ENCODE measurements around the gene GLG1.
"Not testable (repeated sequence)": the region's sequence is repeated elsewhere in the genome, so short reads cannot be mapped to it uniquely, and the experiment has no call there.

GLG1 gene

DNA sequence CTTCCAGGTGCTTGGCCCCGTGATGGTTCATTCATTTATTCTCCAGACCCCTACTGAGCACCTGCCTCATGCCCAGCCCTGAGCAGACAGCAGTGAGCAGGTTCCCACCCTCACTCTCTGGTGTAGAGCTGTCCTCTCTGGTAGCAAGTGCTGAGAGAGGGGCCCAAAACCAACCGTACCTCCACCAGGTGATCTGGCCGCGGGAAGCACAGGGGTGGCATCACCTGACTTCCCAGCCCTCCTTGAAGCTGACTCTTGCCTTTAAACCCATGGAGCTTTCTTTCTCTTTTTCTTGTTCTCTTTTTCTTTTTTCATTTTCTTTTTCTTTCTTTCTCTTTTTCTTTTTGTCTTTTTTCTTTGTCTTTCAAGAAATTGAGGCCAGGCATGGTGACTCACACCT, 206.7 kb downstream of the GLG1 start:
- DNase-seq = not testable (repeated sequence)

DNA sequence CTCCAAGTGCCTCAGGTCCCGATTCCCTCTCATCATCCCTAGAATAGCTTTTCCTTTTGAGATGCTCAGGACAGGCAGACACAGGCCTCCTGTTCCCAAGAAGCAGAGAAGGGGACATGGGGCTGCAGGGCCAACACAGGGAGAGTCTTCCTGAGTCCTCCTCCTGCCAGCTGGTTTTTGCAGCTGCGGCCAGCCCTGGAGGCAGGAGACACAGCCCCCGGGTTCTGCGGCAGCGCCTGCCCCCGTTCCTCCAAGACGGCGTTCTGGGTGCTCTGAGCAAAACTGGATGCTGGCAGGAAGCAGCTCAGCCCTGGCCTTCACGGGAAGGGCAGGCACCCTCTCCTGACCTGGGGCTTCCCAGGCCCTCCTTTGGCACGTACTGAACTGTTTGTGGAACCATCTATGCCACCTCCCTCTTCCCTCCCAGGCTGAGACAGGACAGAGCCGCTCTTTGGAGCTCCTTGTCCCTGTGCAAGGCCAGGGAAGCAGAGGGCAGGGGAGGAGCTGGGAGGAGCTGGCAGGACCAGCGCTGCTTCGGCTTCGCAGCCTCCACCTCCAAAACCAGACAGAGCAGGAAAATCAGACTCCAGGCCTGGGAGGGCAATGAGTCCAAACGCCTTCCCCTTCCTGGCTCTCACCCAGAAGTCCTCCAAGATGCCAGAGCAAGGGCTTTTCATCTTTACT, 208.6 kb downstream of the GLG1 start:
- not testable (repeated sequence) for DNase-seq

Data from DMS53 (cell line).